MCF 10A (cell line): ENCODE measurements around the gene MRC1. TPM values are rescaled to one million over a fixed set of nuclear protein-coding genes. Genes with fewer than 3 reads are reported as not detected.

Source experiments
- BruUV-seq: library from RNA; stranded (reverse); fragments of 400-500 nt; replicated peaks from 2 replicates; lab custom pipeline; 2021; lab: Mats Ljungman, UMichigan
- CTCF ChIA-PET: fragments of 300-600 bp; sonication (Branson Sonifier 250); formaldehyde crosslinking; extraction: SDS; loops from one replicate; lab custom pipeline; 2021; ENCODE audit warnings: antibody characterized with exemption, inconsistent platforms; lab: Yijun Ruan, JAX
- POLR2A ChIA-PET: fragments of 300-600, 350-650 bp; sonication (Branson Sonifier 250); formaldehyde crosslinking; extraction: SDS; loops from one replicate; lab custom pipeline; 2020; ENCODE audit warnings: antibody characterized with exemption, inconsistent platforms; lab: Yijun Ruan, JAX
- DNase-seq: peaks from one replicate; pipeline ENCODE4 v3.0.0-alpha.2; 2018; ENCODE audit not compliant: unreplicated experiment
- H3K27ac Mint-ChIP-seq: one replicate; pipeline ENCODE4 v1.8.0; 2022; ENCODE audit warnings: mild to moderate bottlenecking, low read depth, mixed read lengths; ENCODE audit not compliant: unreplicated experiment
- H3K27me3 Mint-ChIP-seq: one replicate; pipeline ENCODE4 v1.8.0; 2022; ENCODE audit warnings: mixed read lengths; ENCODE audit not compliant: insufficient read depth, unreplicated experiment
- H3K36me3 Mint-ChIP-seq: one replicate; pipeline ENCODE4 v1.8.0; 2022; ENCODE audit warnings: mild to moderate bottlenecking, moderate library complexity, mixed read lengths; ENCODE audit not compliant: insufficient read depth, unreplicated experiment
- H3K4me1 Mint-ChIP-seq: one replicate; pipeline ENCODE4 v1.8.0; 2022; ENCODE audit warnings: mixed read lengths; ENCODE audit not compliant: insufficient read depth, unreplicated experiment
- H3K4me3 Mint-ChIP-seq: one replicate; pipeline ENCODE4 v1.8.0; 2022; ENCODE audit warnings: mild to moderate bottlenecking, moderate library complexity, mixed read lengths; ENCODE audit not compliant: unreplicated experiment
- H3K9me3 Mint-ChIP-seq: one replicate; pipeline ENCODE4 v1.8.0; 2022; ENCODE audit warnings: mixed read lengths; ENCODE audit not compliant: unreplicated experiment
- CTCF ChIP-seq: fragments of 200-600 bp; IDR thresholded peaks from one replicate; pipeline ENCODE4 v1.8.0; 2022; ENCODE audit warnings: antibody characterized with exemption, mild to moderate bottlenecking; ENCODE audit not compliant: unreplicated experiment
- intact Hi-C: fragments of 100-400 bp; cut with micrococcal nuclease; formaldehyde crosslinking; loops from 2 replicates; pipeline ENCODE4 v1.14.1; 2022
- total RNA-seq: library from RNA; stranded (reverse); gene quantifications from 2 replicates; pipeline ENCODE4 v1.2.3, GENCODE V29; 2022

MRC1 gene
- total RNA-seq, 1 experiment from 2014 or later, result not detected

GRCh38 chr10:17878896-17879295, 69.7 kb downstream of the MRC1 start:
- no peak for DNase-seq
- POLR2A ChIA-PET, result no interaction called here
- no peak for TF ChIP-seq CTCF
- Mint-ChIP-seq H3K4me1 (peaks cover 13% of the 10 kb centered on the region), H3K36me3 (no peaks in the 10 kb centered on the region), H3K27me3 (no peaks in the 10 kb centered on the region), H3K4me3 (no peak overlapping the region), H3K27ac (no peak overlapping the region), H3K9me3 (no peaks in the 10 kb centered on the region)
- intact Hi-C loops, result no loop called here
- no TSS peak for BruUV-seq
- CTCF ChIA-PET, result interaction anchor here (1.3 kb wide), 1 partner anchor 338 kb away, joined by 4 read pairs; no protein-coding TSS in a partner anchor

GRCh38 chr10:17880601-17881000, 71.5 kb downstream of the MRC1 start:
- H3K36me3 Mint-ChIP-seq, result no peaks in the 10 kb centered on the region
- no peak overlapping the region for H3K4me3 Mint-ChIP-seq
- H3K27me3 Mint-ChIP-seq, result no peaks in the 10 kb centered on the region
- CTCF ChIA-PET, result interaction anchor here (0.5 to 1.2 kb wide), 6 partner anchors 10 to 358 kb away, joined by 3 to 4 read pairs (median 3); no protein-coding TSS in a partner anchor
- no peak for TF ChIP-seq CTCF
- POLR2A ChIA-PET, result interaction anchor here (0.9 kb wide), 1 partner anchor 53 kb away, joined by 4 read pairs; no protein-coding TSS in a partner anchor
- no TSS peak for BruUV-seq
- DNase-seq, result no peak
- H3K9me3 Mint-ChIP-seq, result no peaks in the 10 kb centered on the region
- H3K27ac Mint-ChIP-seq, result no peak overlapping the region
- H3K4me1 Mint-ChIP-seq, result peaks cover 13% of the 10 kb centered on the region
- intact Hi-C loops, result no loop called here

- no TSS peak for BruUV-seq
- no peaks in the 10 kb centered on the region for H3K9me3 Mint-ChIP-seq
- TF ChIP-seq CTCF, result no peak
- intact Hi-C loops, result no loop called here
- H3K27me3 Mint-ChIP-seq, result no peaks in the 10 kb centered on the region
- H3K27ac Mint-ChIP-seq, result peak overlapping the region; percentile 89
- H3K4me3 Mint-ChIP-seq, result no peak overlapping the region
- ChIA-PET POLR2A (interaction anchor here (0.7 to 1.3 kb wide), 3 partner anchors 9 to 193 kb away, joined by 3 to 5 read pairs (median 3); no protein-coding TSS in a partner anchor), CTCF (interaction anchor here (0.6 to 0.9 kb wide), 4 partner anchors 9 to 693 kb away, joined by 3 read pairs; no protein-coding TSS in a partner anchor)
- DNase-seq, result no peak
- no peaks in the 10 kb centered on the region for H3K36me3 Mint-ChIP-seq
- H3K4me1 Mint-ChIP-seq, result peaks cover 13% of the 10 kb centered on the region
Observed at GRCh38 chr10:17882557-17882956, 73.4 kb downstream of the MRC1 start.

- intact Hi-C loops, result no loop called here
- no TSS peak for BruUV-seq
- H3K4me1 Mint-ChIP-seq, result peaks cover 13% of the 10 kb centered on the region
- no peaks in the 10 kb centered on the region for H3K36me3 Mint-ChIP-seq
- no peak overlapping the region for H3K4me3 Mint-ChIP-seq
- no peak for DNase-seq
- H3K27ac Mint-ChIP-seq, result peak overlapping the region; percentile 89
- ChIA-PET POLR2A (interaction anchor here (1.3 kb wide), 1 partner anchor 10 kb away, joined by 3 read pairs; no protein-coding TSS in a partner anchor), CTCF (interaction anchor here (0.7 kb wide), 1 partner anchor 27 kb away, joined by 3 read pairs; no protein-coding TSS in a partner anchor)
- TF ChIP-seq CTCF, result no peak
- no peaks in the 10 kb centered on the region for H3K9me3 Mint-ChIP-seq
- H3K27me3 Mint-ChIP-seq, result no peaks in the 10 kb centered on the region
Observed at GRCh38 chr10:17883621-17884020, 74.5 kb downstream of the MRC1 start.
